ENCODE measurements around the gene CFAP97.
"Not testable (repeated sequence)": the region's sequence is repeated elsewhere in the genome, so short reads cannot be mapped to it uniquely, and the experiment has no call there.

CFAP97 gene

DNA sequence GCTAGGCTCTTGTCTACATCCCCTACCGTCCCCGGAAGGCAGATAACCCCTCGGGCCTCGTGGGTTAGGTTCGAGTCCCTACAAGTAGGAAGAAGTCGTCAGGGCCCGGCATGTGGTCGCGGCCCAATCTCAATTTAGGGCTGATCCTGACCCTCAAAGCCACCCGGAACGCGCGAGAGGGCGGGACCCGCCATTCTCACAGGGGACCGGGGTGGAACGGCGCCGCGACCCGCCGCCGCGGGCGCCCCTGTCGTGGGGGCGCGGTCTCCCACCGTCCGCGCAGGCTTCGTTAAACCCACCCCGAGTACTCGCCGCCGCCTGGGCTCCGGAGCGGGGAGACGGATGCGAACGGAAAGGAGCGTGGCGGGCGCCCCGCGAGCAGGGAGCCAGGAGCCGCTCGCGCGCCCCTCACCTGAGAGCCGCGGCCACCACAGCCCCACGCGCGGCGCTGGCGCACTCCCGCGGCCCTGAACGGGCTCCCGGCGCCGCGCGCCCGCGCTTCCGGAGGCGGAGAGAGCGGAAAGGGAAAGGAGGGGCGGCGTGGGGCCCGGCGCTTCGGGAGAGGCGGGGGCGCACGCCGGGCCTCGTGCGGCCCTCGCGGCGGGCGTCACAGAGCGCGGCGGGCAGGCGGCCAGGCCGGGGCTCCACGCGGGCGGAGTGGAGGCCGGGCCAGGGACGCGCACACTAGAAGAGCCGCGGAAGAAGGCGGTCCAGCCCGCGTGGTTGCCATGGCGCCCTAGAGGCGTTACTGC lies at the start of gene CFAP97:
CFAP97 (minus strand) TSS at position 515 of the 752 bp plus-strand sequence. CDS start 12,804 bp downstream, outside the sequence.
- DNase-seq: peak; percentile 85

DNA sequence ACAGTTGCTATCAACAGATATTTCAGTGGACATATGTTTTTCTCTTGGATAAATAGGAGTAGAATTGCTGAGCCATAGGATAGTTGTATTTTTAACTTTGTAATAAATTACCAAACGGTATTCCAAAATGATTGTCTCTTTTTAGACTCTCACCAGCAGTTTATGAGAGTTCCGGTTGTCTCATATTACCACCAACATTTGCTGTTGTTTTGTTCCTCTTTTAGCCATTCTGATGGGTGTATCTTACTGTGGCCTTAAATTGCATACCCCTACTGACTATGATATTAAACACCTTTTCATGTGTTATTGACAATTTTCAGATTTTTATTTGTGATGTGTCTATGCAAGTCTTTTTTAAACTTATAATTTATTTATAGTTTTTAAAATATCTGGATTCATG lies 45.3 kb upstream of the CFAP97 start:
- DNase-seq: no peak

DNA sequence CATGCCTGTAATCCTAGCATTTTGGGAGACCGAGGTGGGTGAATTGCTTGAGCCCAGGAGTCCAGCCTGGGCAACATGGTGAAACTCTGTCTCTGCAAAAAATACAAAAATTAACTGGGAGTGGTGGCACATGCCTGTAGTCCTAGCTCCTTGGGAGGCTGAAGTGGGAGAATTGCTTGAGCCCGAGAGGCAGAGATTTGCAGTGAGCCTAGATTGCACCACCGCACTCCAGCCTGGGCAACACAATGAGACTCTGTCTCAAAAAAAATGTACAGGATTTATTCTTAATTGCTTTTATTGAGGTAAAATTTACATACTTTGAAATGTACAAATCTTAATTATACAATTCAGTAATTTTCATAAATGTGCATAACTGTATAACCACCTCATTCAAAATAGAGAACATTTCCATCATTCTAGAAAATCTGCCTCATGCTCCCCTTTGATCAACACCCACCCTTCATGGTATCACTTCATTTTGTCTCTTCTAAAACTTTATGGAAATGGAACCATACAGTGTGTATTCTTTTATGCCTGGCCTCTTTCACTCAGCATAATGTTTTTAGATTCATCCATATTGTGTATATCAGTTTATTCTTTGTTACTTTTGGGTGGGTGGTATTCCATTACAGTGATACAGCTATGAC lies 44.7 kb upstream of the CFAP97 start:
- no peak for DNase-seq

DNA sequence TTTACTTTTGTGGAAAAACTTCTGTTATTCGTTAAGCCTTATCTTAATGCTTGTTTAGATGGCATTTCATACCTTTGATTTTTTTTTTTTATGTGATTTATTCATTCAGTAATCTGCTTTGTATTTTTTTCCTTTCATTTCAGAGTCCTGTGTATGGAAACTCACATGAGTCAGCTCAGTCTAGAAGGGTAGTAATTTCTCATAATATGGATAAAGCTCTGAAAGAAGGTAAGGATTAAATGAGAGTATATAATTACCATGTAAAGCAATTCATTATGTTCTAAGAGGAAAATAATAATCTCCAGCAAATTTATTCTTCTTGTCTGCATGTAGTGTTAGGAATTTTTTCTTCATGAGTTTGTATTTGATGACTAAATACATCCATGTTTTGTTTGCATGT lies 43.4 kb upstream of the CFAP97 start:
- DNase-seq: no peak

DNA sequence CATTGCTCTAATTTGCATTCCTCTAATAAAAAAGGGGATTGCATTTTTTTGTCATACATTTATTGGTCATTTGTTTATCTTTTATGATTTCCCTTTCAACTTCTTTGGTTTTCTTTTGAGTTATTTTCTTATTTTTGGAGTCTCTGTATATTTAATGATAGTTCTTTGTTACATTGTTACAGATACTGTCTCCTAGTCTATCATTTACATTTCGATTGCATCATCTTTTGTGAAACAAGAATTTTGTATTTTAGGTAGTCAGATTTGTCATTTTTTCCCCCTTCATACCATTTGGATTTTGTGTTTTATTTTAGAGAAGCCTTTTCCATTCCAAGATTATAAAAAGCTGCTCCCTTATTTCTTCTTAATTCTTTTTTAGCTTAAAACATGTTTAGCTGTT lies 42.7 kb upstream of the CFAP97 start:
- no peak for DNase-seq

DNA sequence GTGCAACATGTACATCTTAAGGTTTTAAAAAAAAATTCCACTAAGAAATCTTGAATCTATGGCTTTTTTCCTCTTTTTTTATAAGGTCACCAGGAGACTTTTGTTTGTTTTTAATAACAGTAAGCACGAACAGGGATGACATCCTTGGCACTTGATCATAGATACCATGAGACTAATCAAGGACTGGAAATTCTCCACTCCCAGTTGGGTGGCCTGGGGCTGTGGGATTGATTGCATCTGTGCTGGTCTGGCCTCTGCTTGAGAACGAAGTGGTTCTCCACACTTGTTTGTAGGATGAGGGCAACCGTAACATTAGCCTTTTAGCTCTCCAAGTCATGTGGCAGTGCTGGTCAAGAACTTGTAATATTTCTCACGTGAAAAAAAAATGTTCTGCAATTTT lies 41.0 kb upstream of the CFAP97 start:
- DNase-seq: no peak

DNA sequence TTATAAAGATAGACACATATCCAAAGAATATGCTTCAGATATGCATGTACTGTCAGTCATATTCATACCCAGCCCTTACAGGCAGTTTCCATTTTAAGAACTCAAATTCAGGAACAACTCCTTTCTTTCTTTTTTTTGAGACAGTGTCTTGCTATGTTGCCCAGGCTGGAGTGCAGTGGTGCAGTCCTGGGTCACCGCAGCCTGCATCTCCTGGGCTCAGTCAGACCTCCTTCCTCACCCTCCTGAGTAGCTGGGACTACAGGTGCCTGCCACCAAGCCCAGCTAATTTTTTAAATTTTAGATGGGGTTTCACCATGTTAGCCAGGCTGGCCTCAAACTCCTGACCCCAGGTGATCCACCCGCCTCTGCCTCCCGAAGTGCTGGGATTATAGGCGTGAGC lies 40.1 kb upstream of the CFAP97 start:
- DNase-seq: no peak

DNA sequence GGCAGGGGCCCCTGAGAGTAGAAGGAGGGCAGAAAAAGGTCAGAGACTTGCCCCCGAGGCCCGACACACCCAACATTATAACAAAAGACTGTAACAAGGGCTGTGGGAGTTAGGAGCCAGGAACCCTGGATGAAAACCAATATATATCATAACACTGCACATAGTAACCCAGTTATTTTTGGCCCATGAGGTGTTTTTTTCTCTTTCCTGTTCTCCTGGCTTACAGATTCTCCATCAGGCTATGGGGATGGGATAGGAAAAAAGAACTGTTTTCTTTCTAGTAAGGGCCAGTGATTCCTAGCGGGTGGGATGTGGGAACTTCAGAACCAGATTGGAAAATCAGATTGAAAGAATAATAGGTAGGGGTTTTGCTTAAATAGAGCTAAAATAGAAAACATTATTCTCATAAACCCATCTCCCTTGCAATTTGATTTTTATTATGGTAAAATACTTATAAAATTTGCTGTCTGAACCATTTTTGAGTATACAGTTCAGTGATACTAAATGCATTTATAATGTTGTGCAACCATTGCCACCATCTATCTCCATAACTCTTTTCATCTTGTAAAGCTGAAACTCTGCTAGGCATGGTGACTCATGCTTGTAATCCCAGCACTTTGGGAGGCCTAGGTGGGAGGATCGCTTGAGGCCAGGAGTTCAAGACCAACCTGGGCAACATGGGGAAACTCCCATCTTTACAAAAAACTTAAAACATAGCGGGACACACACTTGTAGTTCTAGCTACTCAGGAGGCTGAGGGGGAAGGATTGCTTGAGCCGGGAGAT lies 39.1 kb upstream of the CFAP97 start:
- DNase-seq: no peak

DNA sequence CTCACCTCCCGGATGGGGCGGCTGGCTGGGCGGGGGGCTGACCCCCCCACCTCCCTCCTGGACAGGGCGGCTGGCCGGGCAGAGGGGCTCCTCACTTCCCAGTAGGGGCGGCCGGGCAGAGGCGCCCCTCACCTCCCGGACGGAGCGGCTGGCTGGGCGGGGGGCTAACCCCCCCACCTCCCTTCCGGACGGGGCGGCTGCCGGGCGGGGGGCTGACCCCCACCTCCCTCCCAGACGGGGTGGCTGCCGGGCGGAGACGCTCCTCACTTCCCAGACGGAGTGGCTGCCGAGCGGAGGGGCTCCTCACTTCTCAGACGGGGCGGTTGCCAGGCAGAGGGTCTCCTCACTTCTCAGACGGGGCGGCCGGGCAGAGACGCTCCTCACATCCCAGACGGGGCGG lies 36.7 kb upstream of the CFAP97 start:
- DNase-seq: not testable (repeated sequence)

DNA sequence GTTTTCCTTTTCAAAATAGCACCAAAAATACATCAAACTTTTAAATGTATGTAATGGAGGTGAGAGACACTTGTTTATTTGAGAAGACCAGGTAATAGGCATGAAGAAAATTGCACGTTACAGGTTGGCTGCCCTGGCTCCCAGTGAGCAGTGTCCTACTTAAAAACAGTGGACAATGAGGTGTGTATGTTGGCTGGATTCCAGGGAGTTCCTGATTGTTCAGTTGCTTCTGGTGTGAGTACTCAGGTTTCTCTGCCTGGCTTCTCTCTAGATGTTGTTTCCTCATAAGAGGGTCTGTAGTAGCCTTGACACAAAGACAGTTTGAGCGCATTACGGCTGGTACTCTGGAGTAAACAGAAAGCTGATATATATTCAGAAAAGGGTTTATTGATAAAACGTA lies 35.0 kb upstream of the CFAP97 start:
- no peak for DNase-seq

DNA sequence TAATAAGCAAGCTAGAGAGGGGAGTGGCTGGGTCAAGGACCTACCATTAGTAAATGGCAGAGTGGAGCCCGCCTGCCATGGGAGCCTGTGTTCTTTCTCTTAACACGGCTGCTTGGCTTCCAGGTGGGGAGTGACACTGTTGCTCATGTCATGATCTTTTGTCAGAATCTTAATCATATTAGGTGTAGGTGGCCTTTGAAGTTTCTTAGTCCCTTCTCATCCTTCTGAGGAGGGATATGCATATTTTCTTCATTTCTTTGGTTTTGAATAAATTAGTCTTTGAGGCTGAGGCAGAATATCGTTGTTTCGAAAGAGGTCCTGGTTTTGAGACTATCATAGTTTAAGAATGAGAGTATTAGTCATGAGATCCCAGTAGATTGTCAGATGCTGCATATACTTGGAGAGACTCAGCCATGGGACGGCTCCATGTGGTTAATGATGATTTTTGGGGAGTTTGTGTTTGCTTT lies 34.4 kb upstream of the CFAP97 start:
- no peak for DNase-seq

DNA sequence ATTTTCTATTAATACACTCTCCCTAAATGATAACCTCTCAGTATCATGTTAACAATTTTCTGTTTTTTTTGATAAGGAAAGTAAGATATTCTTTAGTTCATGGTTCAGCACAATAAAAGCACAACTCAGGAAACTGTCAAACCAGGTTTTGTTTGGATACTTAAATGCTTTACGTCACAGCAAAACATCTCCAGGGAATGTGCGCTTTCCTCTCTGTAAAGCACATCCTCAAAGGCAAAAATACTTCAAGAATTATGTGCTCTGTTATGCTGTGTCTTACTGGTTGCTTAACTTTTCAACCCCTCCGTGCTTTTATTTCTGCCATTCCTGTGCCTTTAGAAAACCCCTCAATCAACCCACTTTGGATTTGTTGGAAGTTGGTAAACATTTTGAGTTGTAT lies 33.4 kb upstream of the CFAP97 start:
- no peak for DNase-seq

DNA sequence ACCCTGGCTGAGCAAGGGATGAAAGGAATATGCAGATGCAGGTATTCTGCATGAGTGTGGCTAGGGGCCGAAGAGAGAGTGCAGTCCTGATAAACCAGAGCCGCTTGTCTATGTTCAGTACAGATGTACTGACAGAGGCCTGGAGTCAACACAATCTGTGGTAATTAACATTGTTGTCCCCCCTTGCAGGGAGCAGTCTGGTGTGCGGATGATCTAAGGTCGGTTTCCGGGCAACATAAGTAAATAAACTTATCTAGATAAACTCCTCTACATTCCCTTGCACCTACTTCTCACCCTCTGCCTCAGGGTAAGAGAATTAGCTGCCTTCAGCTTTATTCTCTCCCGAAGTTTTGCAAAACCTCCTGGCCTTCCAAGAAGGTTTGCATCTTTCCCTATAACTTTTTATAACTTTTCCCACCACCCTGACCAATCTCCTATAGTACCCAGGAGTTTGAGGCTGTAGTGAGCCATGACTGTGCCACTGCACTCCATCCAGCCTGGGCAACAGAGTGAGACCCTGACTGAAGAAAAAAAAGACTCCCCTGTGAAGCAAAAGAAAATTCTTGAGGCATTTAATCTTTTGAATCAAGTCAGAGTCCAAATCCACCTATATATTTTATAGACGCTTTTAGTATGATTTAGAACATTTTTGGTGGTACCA lies 32.2 kb upstream of the CFAP97 start:
- no peak for DNase-seq

DNA sequence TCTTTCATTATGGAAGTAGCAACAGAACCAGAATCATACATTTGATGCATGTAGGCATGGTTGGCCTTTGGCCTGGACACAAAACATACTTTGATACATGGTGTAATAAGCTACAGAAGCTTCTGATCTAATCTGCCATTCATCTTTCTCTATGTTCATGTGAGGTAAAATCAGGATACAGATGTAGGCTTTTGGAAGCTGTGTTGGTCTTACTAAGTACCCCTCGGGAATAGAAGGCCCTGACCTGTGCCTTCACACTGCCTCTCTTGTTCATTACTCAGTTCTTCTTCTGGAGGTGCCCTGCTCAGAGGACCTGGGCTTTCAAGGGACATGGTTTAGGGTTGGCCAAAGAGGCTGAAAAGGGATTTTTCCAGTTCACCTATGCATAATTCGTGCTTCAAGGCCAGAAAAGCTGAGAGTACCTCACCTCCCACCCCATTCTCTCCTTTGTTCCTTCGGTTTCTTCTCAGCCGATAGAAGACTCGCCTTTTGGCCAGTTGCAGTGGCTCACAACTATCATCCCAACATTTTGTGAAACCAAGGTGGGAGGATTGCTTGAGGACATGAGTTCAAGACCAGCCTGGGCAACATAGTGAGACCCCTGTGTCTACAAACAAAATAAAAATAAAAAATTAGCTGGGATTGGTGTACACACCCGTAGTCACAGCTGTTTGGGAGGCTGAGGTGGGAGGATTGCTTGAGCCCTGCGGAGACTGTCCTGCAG lies 31.5 kb upstream of the CFAP97 start:
- no peak for DNase-seq

DNA sequence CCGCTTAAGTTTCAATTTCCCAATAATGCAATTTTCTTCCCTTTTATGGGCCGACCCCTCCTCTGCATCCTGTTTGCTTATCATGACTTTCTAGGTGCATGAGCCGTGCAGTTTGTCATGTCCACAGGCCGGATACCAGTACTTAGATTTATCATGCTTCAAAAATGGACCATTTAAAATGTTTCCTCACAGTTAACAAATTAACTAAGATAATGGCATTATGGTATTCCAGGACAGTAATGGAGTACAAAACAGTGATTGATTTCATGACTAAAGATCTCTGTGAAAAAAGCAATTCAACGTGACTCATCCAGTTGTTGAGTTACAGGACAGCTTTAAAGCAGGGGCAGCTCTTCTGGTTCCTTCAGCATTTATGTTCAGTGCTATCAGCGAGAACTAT lies 28.6 kb upstream of the CFAP97 start:
- DNase-seq: no peak

DNA sequence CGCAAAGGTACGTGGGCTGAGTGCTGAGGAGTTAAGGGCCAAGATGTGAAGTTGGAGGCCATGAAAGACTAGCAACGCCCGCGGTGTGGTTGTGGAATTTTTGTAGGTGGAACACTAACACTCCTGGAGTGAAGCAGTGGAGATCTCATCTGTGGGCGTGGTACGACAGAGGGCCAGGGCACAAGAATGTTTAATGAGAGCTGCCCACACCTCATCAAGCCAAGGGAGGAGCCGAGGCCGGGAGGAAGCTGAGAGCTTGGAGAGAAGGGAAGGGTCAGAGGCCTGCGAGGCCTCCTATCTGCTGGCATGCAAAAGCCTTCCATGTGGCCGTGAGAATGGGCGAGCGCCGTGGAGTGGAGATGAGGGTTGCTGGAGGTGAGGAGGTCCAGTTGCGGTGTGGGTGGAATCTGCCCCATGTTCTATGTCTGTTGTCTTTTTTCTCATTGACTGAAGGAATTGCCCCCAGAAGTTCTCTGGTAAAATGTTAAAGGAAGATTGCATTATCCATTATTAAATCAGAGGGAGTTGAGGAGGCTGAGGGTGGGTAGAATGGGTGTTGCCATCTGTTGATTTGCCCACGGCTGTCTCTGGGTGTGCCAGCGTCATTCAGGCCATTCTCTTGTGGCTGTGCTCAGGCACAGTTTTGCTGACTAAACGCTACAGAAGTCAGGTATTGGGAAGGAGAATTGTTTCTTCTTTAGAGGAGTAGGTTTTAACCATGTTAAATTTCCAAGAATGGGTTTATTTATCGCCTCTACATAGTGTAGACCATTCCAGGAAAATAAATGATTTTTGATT lies 25.4 kb upstream of the CFAP97 start:
- DNase-seq: no peak

DNA sequence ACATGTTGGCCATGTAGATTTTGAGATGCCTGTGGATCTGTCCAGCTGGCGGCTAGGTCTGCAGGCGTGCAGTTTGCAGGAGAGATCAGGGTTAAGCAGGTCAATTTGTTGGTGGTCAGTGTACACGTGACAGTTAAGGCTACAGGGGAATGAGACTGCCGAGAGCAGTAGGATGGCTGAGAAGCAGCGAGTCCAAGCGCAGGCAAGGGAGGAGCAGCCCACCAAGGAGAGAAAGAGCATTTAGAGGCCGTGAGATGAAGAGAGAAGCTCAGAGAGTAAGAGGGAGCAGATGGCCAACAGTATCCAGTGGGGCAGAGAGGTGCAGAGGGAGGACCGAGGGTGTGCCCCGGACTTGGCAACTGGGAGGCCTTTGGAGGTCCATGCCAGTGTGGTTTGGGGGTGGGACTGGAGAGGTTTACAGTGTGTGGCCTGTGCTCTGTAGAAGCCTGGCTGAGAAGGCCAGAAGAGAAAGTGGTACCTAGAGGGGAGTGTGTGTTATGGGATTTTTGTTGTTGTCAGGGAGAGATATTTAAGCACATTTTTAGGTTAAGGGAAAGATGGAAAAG lies 24.0 kb upstream of the CFAP97 start:
- DNase-seq: no peak

DNA sequence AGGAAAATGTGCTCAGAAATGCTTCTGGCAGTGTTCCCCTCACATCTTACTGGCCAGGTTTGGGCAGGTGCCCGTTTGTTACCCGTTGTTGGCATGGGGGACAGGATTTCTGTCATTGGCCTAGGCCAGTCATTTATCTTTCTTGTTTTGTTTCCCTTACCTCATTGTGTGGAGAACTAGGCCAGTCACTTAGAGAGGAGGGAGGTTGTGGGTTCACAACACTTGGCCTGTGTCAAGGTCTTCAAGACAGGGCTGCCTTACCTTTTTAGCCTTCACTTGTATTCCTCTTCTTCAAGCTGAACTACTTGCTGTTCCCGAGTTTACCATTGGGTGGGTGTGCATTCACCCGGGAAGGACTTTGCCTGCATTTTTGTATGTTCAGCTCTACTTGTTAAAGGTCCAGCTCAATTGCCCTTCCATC lies 23.3 kb upstream of the CFAP97 start:
- no peak for DNase-seq

DNA sequence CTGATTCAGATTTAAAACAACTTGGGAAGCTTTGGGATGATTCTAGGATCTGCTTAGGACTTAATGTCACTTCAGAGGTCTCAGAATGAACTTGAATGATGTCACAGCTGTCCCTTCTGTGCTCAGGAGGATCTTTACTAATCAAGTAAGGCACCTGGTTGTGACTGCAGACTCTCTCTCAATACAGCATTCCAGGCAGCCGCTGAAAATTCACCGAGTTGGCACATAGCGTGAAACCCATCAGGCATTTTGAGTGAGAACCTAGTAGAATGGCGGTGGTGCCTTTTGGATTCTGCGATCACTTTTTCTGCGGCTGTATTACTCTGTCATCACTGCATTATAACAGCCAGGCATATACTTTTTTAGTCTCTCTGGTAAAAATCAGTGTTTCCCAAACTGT lies 22.1 kb upstream of the CFAP97 start:
- DNase-seq: no peak

DNA sequence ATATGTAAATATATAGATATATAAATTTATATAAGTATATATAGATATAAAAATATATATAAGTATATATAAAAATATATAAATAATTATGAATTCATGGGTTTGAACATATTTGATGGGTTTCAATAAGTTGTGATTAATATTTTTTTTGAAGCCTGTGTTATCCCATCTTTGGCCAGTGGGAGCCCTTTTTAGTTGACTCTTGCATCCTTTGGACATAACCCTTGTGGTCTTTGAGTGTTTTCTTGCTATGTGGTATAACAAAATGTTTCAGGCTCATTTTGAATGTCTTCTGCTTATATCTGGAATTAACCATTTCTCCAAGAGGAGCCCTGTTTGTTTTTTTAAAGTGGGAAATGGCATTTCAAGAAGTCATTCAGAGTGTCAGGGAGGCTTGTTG lies 20.8 kb upstream of the CFAP97 start:
- no peak for DNase-seq

DNA sequence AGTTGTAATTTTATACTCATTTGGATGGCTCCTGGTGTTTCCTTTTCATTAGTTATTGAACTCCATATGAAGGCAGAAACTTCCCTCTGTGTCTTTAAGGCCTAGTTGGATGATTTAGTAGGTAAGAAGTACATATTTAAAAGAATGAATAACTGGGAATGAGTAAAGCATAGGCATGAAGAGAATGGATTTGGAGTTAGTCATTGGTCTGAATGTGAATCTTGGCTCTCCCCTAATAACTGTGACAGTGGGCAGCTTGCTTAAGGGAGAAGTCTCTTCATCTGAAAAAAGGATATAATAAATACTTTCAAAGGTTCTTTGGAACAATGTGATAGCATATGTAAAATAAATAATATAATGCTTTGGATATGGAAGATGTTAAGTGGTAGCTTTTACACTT lies 18.8 kb upstream of the CFAP97 start:
- no peak for DNase-seq

Data from inflammatory macrophage treated with lipopolysaccharide for 4 hours (primary cell).